ENCODE data around the gene MMP8. TPM values are rescaled to one million over a fixed set of nuclear protein-coding genes. Genes with fewer than 3 reads are reported as not detected.

Gene MMP8
- total RNA-seq, 1 donor from 2014 or later = not detected

DNA sequence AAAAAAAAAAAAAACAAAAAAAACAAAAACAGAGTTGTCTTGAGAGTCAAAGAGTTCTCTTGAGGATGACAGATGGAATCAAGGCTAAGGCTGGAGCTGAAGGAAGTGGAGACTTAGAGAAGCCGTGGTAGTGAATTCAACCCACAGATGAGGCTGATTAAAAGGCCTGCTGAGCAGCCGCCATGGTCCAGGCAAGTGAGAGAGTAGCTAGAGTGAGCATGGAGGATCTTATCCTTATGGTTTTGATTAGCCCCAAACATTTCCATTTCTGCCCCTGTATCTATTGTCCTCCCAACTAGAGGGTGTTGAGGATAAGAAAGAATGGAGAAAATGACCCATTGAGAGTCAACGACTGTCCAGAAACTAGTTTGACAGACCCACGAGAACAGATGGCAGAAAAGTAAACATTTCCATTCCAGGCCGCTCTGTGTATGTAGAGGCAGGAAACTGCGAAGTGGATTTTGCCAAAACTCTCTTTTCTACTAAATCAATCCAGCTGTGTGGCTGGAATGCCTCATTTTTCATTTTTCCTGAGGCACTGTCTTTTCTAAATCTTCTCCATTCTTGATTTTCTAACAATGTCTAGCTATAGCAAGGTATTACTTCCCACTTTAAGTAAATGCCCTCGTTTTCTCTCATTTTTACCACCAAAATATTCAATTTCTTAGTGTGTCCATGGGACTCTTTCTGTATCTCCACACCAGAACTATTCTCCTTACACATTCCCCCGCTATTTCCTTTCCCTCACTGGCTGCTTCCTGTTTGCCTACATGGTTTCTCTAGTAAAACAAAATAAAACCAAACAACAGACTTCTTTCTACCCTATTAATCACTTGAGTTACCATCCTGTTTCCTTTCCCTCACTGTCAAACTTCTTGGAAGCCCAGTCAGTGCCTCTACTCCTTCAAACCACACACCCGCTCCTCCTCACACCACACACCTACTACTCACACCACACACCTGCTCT, 5.4 kb upstream of the MMP8 start:
- TF ChIP-seq, protein P1, sequence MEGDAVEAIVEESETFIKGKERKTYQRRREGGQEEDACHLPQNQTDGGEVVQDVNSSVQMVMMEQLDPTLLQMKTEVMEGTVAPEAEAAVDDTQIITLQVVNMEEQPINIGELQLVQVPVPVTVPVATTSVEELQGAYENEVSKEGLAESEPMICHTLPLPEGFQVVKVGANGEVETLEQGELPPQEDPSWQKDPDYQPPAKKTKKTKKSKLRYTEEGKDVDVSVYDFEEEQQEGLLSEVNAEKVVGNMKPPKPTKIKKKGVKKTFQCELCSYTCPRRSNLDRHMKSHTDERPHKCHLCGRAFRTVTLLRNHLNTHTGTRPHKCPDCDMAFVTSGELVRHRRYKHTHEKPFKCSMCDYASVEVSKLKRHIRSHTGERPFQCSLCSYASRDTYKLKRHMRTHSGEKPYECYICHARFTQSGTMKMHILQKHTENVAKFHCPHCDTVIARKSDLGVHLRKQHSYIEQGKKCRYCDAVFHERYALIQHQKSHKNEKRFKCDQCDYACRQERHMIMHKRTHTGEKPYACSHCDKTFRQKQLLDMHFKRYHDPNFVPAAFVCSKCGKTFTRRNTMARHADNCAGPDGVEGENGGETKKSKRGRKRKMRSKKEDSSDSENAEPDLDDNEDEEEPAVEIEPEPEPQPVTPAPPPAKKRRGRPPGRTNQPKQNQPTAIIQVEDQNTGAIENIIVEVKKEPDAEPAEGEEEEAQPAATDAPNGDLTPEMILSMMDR (IDR thresholded peaks at IDR 0.05; ENCODE audit: unreplicated experiment) = no peak
- H3K4me1 Mint-ChIP-seq = no peaks in the 10 kb centered on the region
- no peaks in the 10 kb centered on the region for H3K36me3 Mint-ChIP-seq
- no peak overlapping the region for H3K27ac Mint-ChIP-seq
- H3K4me3 Mint-ChIP-seq = no peak overlapping the region
- no peaks in the 10 kb centered on the region for H3K27me3 Mint-ChIP-seq (ENCODE audit: low read depth)
- no peak for DNase-seq (ENCODE audit: low spot score in 2 of 2, unreplicated experiment in 2 of 2)
- no peaks in the 10 kb centered on the region for H3K9me3 Mint-ChIP-seq

GRCh38 chr11:102727890-102728289, 3.1 kb upstream of the MMP8 start:
- Mint-ChIP-seq H3K9me3 (no peaks in the 10 kb centered on the region), H3K27ac (no peak overlapping the region), H3K4me3 (no peak overlapping the region), H3K27me3 (ENCODE audit: low read depth) (no peaks in the 10 kb centered on the region), H3K36me3 (no peaks in the 10 kb centered on the region), H3K4me1 (no peaks in the 10 kb centered on the region)
- DNase-seq (ENCODE audit: low spot score in 2 of 2, unreplicated experiment in 2 of 2) = no peak
- TF ChIP-seq, protein P1 (IDR thresholded peaks at IDR 0.05; ENCODE audit: unreplicated experiment) = no peak

- H3K4me1 Mint-ChIP-seq = no peaks in the 10 kb centered on the region
- peaks cover 7% of the 10 kb centered on the region for H3K9me3 Mint-ChIP-seq
- DNase-seq (ENCODE audit: low spot score in 2 of 2, unreplicated experiment in 2 of 2) = no peak
- H3K27me3 Mint-ChIP-seq (ENCODE audit: low read depth) = peaks cover 6% of the 10 kb centered on the region
- TF ChIP-seq, protein P1 (IDR thresholded peaks at IDR 0.05; ENCODE audit: unreplicated experiment) = no peak
- no peak overlapping the region for H3K4me3 Mint-ChIP-seq
- H3K36me3 Mint-ChIP-seq = no peaks in the 10 kb centered on the region
- no peak overlapping the region for H3K27ac Mint-ChIP-seq
These were observed 1.9 kb downstream of the MMP8 start for GRCh38 chr11:102722821-102723220.

GRCh38 chr11:102719620-102720277, 5.0 kb downstream of the MMP8 start:
- no peak overlapping the region for H3K27ac Mint-ChIP-seq
- no peak overlapping the region for H3K4me3 Mint-ChIP-seq
- DNase-seq (ENCODE audit: low spot score in 2 of 2, unreplicated experiment in 2 of 2) = no peak
- peaks cover 7% of the 10 kb centered on the region for H3K9me3 Mint-ChIP-seq
- no peaks in the 10 kb centered on the region for H3K4me1 Mint-ChIP-seq
- H3K27me3 Mint-ChIP-seq (ENCODE audit: low read depth) = peaks cover 8% of the 10 kb centered on the region
- TF ChIP-seq, protein P1 (IDR thresholded peaks at IDR 0.05; ENCODE audit: unreplicated experiment) = no peak
- no peaks in the 10 kb centered on the region for H3K36me3 Mint-ChIP-seq

GRCh38 chr11:102717280-102717679, 7.5 kb downstream of the MMP8 start:
- Mint-ChIP-seq H3K27me3 (ENCODE audit: low read depth) (peaks cover 8% of the 10 kb centered on the region), H3K9me3 (peaks cover 7% of the 10 kb centered on the region), H3K36me3 (no peaks in the 10 kb centered on the region), H3K27ac (no peak overlapping the region), H3K4me3 (no peak overlapping the region), H3K4me1 (no peaks in the 10 kb centered on the region)
- TF ChIP-seq, protein P1 (IDR thresholded peaks at IDR 0.05; ENCODE audit: unreplicated experiment) = no peak
- no peak for DNase-seq (ENCODE audit: low spot score in 2 of 2, unreplicated experiment in 2 of 2)

All from mesothelial cell of epicardium (in vitro differentiated cells).